Measurements from ENCODE around the gene CDK13. TPM values are rescaled to one million over a fixed set of nuclear protein-coding genes. Genes with fewer than 3 reads are reported as not detected.

Gene CDK13
- total RNA-seq, 4 donors from 2014 or later = 56.0 to 99.0 (median 72.6) TPM

DNA sequence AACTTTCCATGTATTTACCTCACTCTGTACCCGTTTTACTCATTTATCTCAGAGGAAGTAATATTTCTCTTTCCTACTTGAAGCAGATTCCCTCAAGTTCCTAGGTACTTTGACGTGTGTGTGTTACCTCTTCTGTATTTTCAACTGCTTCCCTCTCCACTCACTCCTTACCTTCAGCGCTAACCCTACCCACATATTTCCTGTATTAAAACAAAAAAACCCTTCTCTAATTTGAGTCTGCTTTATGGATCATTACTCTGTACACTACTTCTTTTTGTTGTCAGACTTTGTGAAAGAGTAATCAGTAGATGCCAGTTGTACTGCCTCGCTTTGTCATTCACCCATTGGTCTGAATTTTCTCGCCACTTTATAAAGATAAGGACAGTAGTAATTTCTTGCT lies 74.0 kb downstream of the CDK13 start:
- TF ChIP-seq EP300 (IDR thresholded peaks at IDR 0.05) = no peak
- no peak for TF ChIP-seq POLR2A (IDR thresholded peaks at IDR 0.05)
- 87% methylated on average over 4 to 5 of the region's 5 CpGs for WGBS, 2 donors (ENCODE audit: low coverage in 1 of 2)

GRCh38 chr7:40024841-40025240 lies 74.8 kb downstream of the CDK13 start:
- WGBS, 2 donors (ENCODE audit: low coverage in 1 of 2) = 98 to 100% methylated on average over 3 of the region's 3 CpGs
- ATAC-seq = no peak
- H3K9me3 ChIP-seq = no peaks in the 10 kb centered on the region
- H3K4me1 ChIP-seq = no peaks in the 10 kb centered on the region
- no peak for TF ChIP-seq EP300 (IDR thresholded peaks at IDR 0.05)
- no peak for TF ChIP-seq POLR2AphosphoS5 (IDR thresholded peaks at IDR 0.05)
- TF ChIP-seq POLR2A (IDR thresholded peaks at IDR 0.05) = no peak
- TF ChIP-seq, protein P1, sequence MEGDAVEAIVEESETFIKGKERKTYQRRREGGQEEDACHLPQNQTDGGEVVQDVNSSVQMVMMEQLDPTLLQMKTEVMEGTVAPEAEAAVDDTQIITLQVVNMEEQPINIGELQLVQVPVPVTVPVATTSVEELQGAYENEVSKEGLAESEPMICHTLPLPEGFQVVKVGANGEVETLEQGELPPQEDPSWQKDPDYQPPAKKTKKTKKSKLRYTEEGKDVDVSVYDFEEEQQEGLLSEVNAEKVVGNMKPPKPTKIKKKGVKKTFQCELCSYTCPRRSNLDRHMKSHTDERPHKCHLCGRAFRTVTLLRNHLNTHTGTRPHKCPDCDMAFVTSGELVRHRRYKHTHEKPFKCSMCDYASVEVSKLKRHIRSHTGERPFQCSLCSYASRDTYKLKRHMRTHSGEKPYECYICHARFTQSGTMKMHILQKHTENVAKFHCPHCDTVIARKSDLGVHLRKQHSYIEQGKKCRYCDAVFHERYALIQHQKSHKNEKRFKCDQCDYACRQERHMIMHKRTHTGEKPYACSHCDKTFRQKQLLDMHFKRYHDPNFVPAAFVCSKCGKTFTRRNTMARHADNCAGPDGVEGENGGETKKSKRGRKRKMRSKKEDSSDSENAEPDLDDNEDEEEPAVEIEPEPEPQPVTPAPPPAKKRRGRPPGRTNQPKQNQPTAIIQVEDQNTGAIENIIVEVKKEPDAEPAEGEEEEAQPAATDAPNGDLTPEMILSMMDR (IDR thresholded peaks at IDR 0.05) = no peak
- no peak overlapping the region for H3K4me3 ChIP-seq
- peaks cover 0 to 39% of the 10 kb centered on the region in 2 donors for H3K36me3 ChIP-seq
- no peaks in the 10 kb centered on the region for H3K27me3 ChIP-seq
- no peak overlapping the region for H3K27ac ChIP-seq

More for the DNA sequence above, 74.0 kb downstream of the CDK13 start:
- no peak for ATAC-seq
- Histone ChIP-seq H3K9me3 (no peaks in the 10 kb centered on the region), H3K4me3 (no peak overlapping the region), H3K27ac (no peak overlapping the region), H3K27me3 (no peaks in the 10 kb centered on the region), H3K36me3 (peaks cover 0 to 45% of the 10 kb centered on the region in 2 donors), H3K4me1 (no peaks in the 10 kb centered on the region)

DNA sequence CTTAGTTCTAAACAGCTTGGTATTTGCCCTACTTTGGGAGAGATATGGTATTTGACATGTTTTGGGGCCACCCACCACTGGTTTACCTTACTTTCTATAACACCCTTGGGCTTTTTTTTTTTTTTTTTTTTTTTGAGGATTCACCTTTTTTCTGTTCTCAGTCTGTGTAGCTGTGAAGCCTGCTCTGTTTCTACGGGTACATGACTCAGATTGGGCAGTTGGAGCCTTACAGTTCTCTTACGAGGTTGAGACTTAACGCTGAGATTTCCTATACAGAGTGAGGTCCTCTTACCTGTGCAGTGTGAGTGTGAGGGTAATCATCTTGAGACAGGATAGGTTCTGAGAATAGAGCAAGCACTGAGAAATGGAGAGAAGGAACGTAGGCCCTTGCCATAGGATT lies 77.5 kb downstream of the CDK13 start:
- WGBS, 2 donors (ENCODE audit: low coverage in 1 of 2) = 91 to 96% methylated on average over 2 to 4 of the region's 4 CpGs
- H3K36me3 ChIP-seq = peaks cover 0 to 48% of the 10 kb centered on the region in 2 donors
- no peak overlapping the region for H3K4me3 ChIP-seq
- H3K27me3 ChIP-seq = no peaks in the 10 kb centered on the region
- TF ChIP-seq EP300 (IDR thresholded peaks at IDR 0.05) = no peak
- H3K4me1 ChIP-seq = no peaks in the 10 kb centered on the region
- no peaks in the 10 kb centered on the region for H3K9me3 ChIP-seq
- no peak for ATAC-seq
- H3K27ac ChIP-seq = no peak overlapping the region

DNA sequence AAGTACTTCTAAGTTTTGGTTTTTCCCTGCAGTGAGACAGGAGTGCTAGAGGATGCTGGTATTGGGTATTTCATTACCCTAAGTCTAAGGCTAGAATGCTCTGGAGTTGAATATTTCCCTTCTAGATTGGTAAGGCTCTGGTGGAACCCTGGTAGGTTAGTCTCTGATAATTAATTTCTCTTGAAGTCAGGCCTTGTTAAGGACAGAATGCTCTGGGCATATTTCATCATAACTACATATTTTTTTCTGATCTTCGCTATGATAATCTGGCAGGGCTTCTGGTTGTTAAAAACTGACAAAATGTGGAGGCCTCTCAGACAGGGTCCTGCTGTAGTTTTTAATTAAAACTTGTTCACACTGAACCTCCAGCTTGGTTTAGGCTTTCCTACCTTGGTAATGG lies 83.8 kb downstream of the CDK13 start:
- H3K4me1 ChIP-seq = peaks cover 0 to 9% (median 0%) of the 10 kb centered on the region in 3 donors
- H3K9me3 ChIP-seq = peaks cover 0 to 6% (median 0%) of the 10 kb centered on the region in 3 donors
- no peak overlapping the region for H3K27ac ChIP-seq
- TF ChIP-seq POLR2A (IDR thresholded peaks at IDR 0.05) (no peak), POLR2AphosphoS5 (IDR thresholded peaks at IDR 0.05) (no peak), EP300 (IDR thresholded peaks at IDR 0.05) (no peak)
- TF ChIP-seq, protein P1 (IDR thresholded peaks at IDR 0.05) = no peak
- 67 to 100% methylated on average over 1 of the region's 1 CpG for WGBS, 2 donors (ENCODE audit: low coverage in 1 of 2)
- H3K27me3 ChIP-seq = no peaks in the 10 kb centered on the region
- H3K4me3 ChIP-seq = no peak overlapping the region
- ATAC-seq = no peak
- H3K36me3 ChIP-seq = peaks cover 0 to 30% of the 10 kb centered on the region in 2 donors

- no peaks in the 10 kb centered on the region for H3K4me1 ChIP-seq
- no peaks in the 10 kb centered on the region for H3K27me3 ChIP-seq
- H3K27ac ChIP-seq = no peak overlapping the region
- peaks cover 0 to 29% of the 10 kb centered on the region in 2 donors for H3K36me3 ChIP-seq
- no peak for ATAC-seq
- WGBS, 2 donors (ENCODE audit: low coverage in 1 of 2) = 91 to 93% methylated on average over 2 of the region's 2 CpGs
- peaks cover 0 to 6% (median 0%) of the 10 kb centered on the region in 3 donors for H3K9me3 ChIP-seq
- no peak overlapping the region for H3K4me3 ChIP-seq
- TF ChIP-seq, protein P1 (IDR thresholded peaks at IDR 0.05) = no peak
- no peak for TF ChIP-seq EP300 (IDR thresholded peaks at IDR 0.05)
- no peak for TF ChIP-seq POLR2A (IDR thresholded peaks at IDR 0.05)
These were observed 91.4 kb downstream of the CDK13 start for GRCh38 chr7:40041456-40041855.

DNA sequence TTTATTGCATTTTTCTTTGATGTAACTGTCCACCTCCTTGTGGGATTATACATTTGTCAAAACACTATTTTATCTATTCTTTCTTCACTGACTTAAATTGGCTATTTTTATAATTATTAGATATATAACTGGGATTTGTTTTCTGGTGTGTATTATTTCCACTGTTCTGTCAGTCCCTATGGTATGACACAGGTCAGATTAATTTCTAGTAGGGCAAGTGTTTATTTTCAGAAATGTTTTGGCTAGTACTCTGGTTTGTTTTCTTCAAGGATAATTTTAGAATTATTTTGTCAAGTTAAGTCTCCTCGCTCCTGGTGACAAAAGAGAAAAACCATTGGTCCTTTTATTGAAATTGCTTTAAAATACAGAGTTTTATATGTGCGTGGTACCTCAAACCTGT lies 93.1 kb downstream of the CDK13 start:
- H3K4me1 ChIP-seq = no peaks in the 10 kb centered on the region
- no peak overlapping the region for H3K4me3 ChIP-seq
- no peaks in the 10 kb centered on the region for H3K27me3 ChIP-seq
- H3K9me3 ChIP-seq = no peaks in the 10 kb centered on the region
- no peak for TF ChIP-seq EP300 (IDR thresholded peaks at IDR 0.05)
- no peak for ATAC-seq
- H3K36me3 ChIP-seq = peaks cover 0 to 32% of the 10 kb centered on the region in 2 donors
- WGBS, 2 donors (ENCODE audit: low coverage in 1 of 2) = 50 to 72% methylated on average over 1 to 2 of the region's 2 CpGs
- no peak overlapping the region for H3K27ac ChIP-seq
